GM18951 (cell line): Measurements from ENCODE around the gene MPPED2.

ENCODE experiments used
- POLR2A ChIP-seq: IDR thresholded peaks from 4 replicates; pipeline ENCODE4 v1.6.1; 2011; ENCODE audit warnings: mild to moderate bottlenecking; ENCODE audit not compliant: insufficient read length, insufficient read depth; ENCODE audit errors: extremely low read depth
- in situ Hi-C: fragments of 300-500 bp; cut with MboI; formaldehyde crosslinking; loops from one replicate; pipeline ENCODE4 v1.12.0; 2022; ENCODE audit warnings: low sequenced_read_pairs, mixed read lengths, inconsistent platforms; ENCODE audit not compliant: unreplicated experiment

MPPED2 gene

DNA sequence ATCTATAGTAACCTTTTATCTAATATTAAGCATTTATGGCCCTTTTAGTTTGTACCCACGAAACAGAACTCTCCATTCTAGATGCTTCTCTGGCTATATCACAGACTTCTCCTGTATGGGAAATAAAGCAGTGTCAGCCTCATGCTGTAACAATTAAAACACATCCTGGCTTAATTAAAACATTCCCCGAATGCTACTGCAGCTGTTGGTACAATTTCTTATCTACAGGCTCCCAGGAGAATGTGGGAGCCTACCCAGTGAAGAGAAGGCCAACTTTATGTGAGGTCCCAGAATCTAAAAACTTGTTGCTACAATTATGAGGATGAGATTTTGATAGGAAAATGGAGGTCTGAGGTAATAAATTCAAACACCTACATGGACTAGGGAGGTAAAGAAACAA, 83.8 kb downstream of the MPPED2 start:
- no peak for TF ChIP-seq POLR2A
- in situ Hi-C loops, result no loop called here

DNA sequence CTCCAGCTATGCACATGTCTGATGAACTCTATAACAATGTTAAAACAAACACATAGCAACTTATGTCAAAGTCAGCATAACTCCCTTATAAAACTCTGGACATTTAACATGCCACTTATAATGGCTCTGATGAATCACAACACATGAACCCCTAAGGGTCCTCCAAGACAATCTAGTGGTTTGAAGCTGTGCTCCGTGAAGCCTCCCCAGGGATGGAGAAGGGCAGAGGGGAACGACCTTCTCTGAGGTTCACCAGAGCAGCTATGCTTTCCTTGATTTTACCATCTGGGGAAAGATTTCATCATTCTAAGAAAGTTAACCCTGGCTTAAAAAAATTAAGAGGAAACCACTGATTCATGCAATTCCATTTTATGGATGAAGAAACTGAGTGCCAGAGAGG, 84.4 kb downstream of the MPPED2 start:
- no peak for TF ChIP-seq POLR2A
- in situ Hi-C loops, result no loop called here

- no peak for TF ChIP-seq POLR2A
- in situ Hi-C loops, result no loop called here
Measured at GRCh38 chr11:30499940-30500339, 86.2 kb downstream of the MPPED2 start.

- TF ChIP-seq POLR2A, result no peak
Measured at GRCh38 chr11:30497600-30497999, 88.6 kb downstream of the MPPED2 start.

GRCh38 chr11:30496935-30497334, 89.2 kb downstream of the MPPED2 start:
- in situ Hi-C loops, result no loop called here
- TF ChIP-seq POLR2A, result no peak

More at GRCh38 chr11:30497600-30497999, 88.6 kb downstream of the MPPED2 start:
- in situ Hi-C loops, result no loop called here

GRCh38 chr11:30495437-30495836, 90.7 kb downstream of the MPPED2 start:
- no peak for TF ChIP-seq POLR2A
- in situ Hi-C loops, result no loop called here

GRCh38 chr11:30489511-30489910, 96.6 kb downstream of the MPPED2 start:
- in situ Hi-C loops, result no loop called here
- no peak for TF ChIP-seq POLR2A

DNA sequence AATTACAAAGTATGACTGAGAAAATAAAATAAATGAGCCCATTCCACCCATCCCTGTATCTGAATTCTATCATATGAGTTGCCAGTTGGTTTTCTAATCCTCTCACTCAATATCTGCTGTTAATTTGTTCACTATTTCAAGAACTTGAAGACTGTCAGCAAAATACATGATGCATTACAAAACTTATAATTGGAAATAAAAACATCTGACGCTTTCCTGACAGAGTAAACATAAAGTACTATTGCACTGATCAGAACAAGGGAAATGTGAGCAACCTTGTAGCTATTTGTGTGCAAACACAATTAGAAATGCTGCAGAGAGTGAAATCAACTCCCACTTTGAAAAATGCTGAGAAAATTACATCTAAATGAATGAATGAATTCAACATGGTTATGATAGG, 97.1 kb downstream of the MPPED2 start:
- in situ Hi-C loops, result no loop called here
- no peak for TF ChIP-seq POLR2A

GRCh38 chr11:30488304-30488998, 97.7 kb downstream of the MPPED2 start:
- no peak for TF ChIP-seq POLR2A

GRCh38 chr11:30487200-30487898, 98.8 kb downstream of the MPPED2 start:
- in situ Hi-C loops, result no loop called here
- TF ChIP-seq POLR2A, result no peak

More at GRCh38 chr11:30488304-30488998, 97.7 kb downstream of the MPPED2 start:
- in situ Hi-C loops, result no loop called here

GRCh38 chr11:30485756-30486155, 100.4 kb downstream of the MPPED2 start:
- in situ Hi-C loops, result no loop called here
- no peak for TF ChIP-seq POLR2A

- in situ Hi-C loops, result no loop called here
- no peak for TF ChIP-seq POLR2A
Measured at GRCh38 chr11:30485222-30485621, 100.9 kb downstream of the MPPED2 start.

DNA sequence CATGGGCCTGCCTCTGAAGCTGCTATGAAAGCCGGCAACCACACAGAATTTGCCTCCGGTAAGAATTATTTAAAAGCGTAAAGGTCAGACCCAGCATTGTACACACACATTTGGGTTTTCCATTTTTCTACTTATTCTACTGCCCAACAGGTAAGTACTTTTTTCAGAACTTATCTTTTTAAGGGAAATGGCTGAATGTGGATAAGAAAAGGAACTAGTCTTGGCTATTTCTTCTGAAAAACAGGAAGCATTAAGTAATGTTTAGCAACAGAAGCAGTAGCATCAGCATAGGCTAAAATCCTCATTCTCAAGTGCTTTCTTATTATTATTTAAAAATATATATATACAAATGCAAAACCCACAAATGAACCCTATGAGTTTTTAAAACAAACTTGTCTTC, 103.1 kb downstream of the MPPED2 start:
- in situ Hi-C loops, result no loop called here
- TF ChIP-seq POLR2A, result no peak

DNA sequence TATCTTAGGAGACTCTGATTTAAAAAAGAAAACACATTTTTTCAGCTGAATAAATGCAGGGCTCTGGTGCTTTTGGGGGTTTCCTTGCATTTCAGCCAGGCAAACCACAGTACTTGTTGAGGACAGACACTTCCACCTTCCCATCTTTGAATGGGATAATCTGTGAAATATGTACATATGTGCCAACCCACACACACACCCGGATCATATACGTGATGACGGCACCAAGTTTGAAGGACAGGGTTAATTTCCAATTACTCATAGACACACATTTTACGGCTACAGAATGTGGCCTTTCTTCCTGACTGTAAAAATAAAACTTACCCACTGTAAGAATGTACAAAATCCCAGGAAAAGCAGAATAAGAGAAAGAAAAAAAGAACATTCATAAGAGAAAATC, 104.4 kb downstream of the MPPED2 start:
- TF ChIP-seq POLR2A, result no peak
- in situ Hi-C loops, result no loop called here
